Fibroblast of upper back skin (primary cell): Measurements from ENCODE around the gene TTC21B.
"Not testable (repeated sequence)": the region's sequence is repeated elsewhere in the genome, so short reads cannot be mapped to it uniquely, and the experiment has no call there.

Experiments used
- DNase-seq: peaks from one replicate; pipeline ENCODE4 v3.0.0-alpha.2; 2013

Gene TTC21B

DNA sequence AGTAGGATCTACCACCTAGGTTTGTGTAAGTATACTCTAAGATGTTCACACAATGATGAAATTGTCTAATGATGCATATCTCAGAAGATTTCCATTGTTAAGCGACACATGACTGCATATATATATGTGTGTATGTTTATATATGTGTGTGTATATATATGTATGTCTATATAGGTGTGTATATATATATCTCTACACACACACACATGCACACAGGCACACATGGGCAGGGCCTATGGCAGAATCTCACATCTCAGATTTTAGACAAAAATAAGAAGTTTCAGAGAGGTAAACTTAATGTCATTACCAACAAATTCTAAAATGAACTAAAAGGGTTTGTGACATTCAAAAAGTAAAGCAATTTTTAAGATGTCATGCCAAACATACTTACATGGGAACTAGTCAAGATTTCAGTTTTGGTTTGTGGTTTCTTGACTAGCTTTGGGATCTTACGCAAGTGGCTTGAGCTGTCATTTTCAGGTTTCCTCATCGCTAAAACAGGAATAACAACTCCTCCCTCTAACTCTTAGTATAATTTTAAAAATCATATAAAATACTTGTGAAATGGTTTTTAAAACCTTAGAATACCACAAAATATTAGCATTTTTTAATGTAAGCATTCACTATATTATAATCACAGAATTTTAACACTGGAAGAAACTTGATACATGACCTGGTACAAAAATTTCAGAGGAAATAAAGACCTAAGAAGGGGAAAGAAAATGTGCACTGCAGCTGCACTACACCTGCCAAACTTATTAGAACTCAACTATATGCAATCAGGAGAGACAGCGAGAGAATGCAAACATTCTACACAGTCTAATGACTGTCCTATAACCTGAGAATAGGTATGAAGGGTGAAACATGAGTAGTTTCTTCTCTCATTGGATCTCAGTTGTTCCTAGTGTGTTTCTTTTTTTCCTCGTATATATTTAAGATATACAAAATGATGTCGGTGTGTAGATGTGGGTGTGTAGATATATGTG, 75.7 kb downstream of the TTC21B start:
- DNase-seq = peak; percentile 54

DNA sequence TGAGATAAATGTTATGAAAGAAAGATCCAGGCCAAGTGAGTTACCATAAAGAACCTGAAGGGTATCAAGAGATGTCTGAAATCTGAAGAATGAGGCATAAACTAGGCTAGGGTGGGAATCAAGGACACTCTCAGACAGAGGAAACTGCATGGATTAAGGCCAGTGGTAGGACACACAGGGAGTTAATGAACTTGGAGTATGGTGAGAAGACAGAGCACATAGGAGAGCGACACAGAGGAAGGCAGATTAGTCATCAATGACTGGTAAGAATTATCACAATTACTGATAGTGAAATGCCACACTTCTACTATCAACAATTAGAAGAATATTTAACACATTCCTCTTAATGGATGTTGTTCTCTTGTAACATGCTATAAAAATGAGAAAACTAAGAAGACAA, 76.9 kb downstream of the TTC21B start:
- DNase-seq = peak; percentile 7

DNA sequence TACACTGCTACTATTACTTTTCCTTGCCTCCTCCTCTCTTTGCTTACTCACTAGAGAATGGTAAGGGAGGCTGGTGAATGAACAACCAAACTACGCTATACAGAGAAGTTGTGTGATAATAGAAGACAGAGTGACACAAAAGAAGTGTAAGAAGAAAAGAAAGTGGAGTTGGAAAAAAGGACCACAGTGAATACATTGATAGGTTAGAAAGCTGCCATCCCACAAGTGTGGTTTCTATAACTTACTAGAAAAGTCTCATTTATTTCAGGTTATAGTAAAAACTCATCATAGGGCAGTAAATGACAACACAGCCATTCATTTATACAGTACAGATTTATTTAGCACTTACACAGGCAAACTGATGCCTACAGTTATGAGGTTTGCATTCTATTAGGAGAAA, 77.3 kb downstream of the TTC21B start:
- no peak for DNase-seq

GRCh38 chr2:165874445-165875039, 79.0 kb downstream of the TTC21B start:
- peak; percentile 68 for DNase-seq

DNA sequence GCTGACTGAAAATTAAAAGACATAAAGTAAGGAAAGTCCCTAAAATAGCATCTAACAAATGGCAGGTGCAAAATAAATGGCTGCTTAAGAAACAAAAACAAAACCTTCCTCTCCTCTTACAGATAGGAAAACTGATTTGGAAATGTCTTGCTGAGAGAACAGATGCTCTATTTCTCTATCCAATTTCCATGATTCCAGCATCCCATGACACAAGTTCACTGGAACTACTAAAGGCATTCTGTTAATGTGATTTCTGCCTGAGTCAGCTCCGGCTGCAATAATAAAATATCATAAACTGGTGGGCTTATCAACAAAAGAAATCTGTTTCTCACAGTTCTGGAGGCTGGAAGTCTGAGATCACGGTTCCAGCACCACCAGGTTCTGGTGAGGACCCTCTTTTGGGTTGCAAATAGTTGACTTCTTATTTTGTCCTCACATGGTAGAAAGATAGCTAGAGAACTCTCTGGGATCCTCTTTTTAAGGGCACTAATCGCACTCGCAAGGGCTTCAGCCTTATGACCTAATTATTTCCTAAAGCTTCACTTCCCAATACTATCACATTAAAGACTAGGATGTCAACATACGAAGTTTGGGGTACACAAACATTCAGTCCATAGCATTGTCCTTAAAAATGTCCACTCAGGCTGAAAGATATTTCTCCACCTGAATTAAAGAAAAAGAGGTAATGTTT, 81.3 kb downstream of the TTC21B start:
- DNase-seq = peak; percentile 42

DNA sequence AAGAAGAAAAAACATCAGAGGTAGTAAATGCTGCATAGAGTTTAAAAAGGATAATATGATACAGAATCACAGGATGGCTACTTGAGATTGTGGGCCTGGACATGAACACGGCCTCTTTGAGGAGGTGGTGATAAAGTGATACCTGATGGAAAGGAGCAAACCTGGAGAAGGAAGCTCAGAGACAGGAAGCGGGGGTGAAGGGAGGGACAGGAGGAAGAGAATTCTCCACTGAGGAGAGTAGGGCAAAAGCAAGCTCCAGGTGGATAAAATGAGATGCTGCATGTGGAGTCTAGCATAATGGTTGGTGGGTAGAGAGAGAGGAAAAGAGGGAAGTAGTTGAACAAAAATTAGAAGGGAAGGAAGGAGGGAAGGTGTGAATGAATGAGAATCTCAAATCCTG, 82.6 kb downstream of the TTC21B start:
- DNase-seq = no peak

DNA sequence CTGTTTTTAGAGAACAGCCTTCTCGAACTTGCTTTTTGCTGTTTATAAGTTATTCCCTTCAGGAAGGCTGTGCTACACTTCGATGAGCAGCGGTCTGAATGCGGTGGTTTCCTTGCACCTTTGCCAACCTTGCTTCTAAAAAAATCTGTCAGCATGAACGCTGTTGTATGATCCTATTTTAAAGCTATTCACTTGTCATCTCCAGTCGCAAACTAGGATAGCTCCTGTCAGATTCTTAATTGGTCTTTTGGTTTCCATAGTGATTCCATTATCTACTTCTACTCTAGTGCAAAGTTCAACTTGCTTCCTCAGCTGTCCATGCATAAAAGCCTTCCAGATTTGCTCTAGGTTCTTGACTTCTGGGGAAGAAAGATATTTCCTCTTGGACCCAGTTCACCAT, 83.2 kb downstream of the TTC21B start:
- DNase-seq = no peak

DNA sequence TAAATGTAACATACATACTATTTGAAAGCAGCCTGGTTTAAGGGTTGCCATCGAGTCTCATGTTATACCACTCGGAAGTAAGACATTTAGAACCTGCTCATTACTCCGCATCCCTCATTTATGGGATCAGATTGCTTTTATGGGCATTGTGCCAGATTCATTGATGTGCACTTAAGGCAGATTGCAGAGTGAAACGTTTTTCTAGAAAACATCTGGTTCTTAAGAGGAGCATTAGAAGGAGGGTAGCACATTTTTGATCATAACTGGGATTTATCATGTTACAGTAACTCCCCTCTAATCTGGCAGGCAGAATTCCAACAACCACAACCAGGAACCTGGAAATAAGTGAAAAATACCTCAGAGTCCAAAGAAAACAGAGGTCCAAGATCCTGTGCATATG, 85.4 kb downstream of the TTC21B start:
- DNase-seq = peak; percentile 71

GRCh38 chr2:165864296-165864695, 89.3 kb downstream of the TTC21B start:
- DNase-seq = no peak

DNA sequence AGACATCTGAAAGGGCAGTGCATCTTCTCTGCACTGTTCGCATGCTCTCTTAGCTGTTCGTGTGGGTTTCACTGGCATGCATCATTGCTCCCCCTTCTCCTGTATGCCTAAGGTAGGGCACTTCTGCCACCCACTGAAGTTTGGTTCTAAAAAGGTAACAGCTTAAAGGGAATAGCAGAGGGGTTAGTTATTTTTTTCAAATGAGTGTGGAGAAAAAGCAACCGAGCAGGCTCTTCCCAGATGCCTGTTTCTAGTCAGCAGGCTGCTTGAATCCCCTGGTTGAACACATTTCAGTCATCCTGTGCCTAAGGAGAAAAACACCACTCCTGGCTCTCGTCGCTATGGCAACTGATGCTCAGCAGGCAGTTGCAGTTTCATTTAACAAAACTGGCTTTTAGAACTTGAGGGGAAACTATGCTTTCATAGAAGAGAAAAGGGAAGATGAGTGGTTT, 89.7 kb downstream of the TTC21B start:
- no peak for DNase-seq

GRCh38 chr2:165861083-165861482, 92.5 kb downstream of the TTC21B start:
- not testable (repeated sequence) for DNase-seq

DNA sequence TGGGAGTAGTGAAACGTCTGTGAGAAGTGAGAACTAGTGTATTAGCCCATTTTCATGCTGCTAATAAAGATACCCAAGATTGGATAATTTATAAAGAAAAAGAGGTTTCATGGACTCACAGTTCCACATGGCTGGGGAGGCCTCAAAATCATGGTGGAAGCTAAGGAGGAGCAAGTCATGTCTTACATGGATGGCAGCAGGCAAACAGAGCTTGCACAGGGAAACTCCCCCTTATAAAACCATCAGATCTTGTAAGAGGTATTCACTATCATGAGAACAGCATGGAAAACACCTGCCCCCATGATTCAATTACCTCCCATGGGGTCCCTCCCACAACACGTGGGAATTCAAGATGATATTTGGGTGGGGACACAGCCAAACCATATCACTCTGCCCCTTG, 93.9 kb downstream of the TTC21B start:
- not testable (repeated sequence) for DNase-seq

DNA sequence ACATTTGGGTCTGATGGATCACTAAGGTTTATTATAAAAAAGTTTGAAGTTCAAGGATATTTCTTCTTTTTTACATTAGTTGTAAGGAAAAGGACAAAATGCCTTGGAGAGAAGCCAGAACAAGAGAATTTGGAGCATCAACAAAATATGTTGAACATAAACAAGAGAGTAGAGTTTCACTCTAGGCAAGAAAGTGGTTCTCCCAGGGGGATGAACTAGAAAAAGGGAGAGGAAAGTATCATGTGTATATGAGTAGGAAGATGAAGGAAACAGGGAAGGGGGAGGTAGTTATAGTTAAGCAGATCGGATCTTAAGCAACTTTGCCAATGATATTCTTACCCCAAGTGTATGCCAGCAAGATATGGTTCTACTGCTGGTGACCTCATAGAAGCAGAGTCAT, 95.7 kb downstream of the TTC21B start:
- DNase-seq = peak; percentile 28

DNA sequence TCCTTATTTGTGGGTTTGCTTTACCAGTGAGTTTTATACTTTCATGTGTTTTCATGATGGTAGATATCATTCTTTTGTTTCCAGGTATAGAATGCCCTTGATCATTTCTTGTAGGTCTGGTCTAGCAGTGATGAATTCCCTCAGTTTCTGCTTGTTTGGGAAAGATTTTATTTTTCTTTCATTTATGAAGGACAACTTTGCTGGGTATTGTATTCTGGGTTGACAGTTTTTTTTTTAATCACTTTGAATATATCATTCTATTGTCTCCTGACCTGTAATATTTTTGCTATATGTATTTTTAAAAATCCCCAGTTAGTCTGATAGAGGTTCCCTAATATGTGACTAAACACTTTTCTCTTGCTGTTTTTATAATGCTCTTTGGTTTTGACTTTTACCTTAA, 101.2 kb downstream of the TTC21B start:
- DNase-seq = no peak

GRCh38 chr2:165847001-165847400, 106.6 kb downstream of the TTC21B start:
- no peak for DNase-seq

GRCh38 chr2:165846056-165846455, 107.5 kb downstream of the TTC21B start:
- no peak for DNase-seq

GRCh38 chr2:165844216-165844615, 109.4 kb downstream of the TTC21B start:
- no peak for DNase-seq

DNA sequence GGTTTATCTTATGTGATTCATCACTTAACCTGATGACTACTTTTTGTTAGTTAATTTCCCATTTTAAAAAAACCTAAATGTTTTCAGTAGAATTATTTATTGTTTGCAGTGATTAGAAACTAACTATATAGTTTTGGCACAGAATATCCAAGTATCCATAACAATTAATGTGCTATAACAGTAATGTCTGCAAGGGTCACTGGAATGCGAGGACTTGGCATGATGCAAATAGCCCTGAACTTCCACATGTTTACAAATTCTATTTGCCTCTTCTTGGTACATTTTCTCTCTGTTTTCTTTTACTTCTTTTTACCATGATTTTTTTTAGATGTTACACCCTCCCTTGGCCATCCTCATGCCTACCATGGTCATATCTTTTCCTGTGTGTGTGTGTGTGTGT, 110.2 kb downstream of the TTC21B start:
- DNase-seq = no peak

- no peak for DNase-seq
These were observed 113.1 kb downstream of the TTC21B start for GRCh38 chr2:165840333-165840958.

- peak; percentile 43 for DNase-seq
These were observed 114.0 kb downstream of the TTC21B start for GRCh38 chr2:165839610-165840009.

- peak; percentile 66 for DNase-seq
These were observed 116.5 kb downstream of the TTC21B start for GRCh38 chr2:165837122-165837521.

DNA sequence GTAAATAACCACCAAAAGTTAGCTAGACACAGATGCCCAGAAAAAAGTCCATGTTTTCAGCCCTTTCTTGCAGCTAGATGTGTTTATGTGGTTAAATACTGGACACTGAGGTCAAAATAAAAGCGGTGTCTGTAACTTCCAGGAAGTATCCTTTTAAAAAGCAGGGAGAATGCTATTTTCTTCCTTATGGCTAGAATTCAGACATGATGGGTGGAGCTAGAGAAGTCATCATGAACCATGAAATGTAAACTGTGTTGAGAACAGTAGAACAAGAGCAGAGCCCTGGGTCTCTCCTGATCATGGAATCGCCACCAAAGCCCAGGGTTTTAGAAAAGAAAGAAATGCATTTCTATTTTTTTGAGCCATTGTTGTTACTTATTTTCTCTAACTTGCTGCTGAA, 118.2 kb downstream of the TTC21B start:
- no peak for DNase-seq

- DNase-seq = peak; percentile 74
These were observed 120.4 kb downstream of the TTC21B start for GRCh38 chr2:165833156-165833555.
